ENCODE results near the gene PRDX1. TPM values are rescaled to one million over a fixed set of nuclear protein-coding genes. Genes with fewer than 3 reads are reported as not detected.

Gene PRDX1
- total RNA-seq, 1 donor: 249 TPM

GRCh38 chr1:45492691-45493090 lies 29.0 kb downstream of the PRDX1 start:
- Histone ChIP-seq H3K4me3 (ENCODE audit: insufficient read depth, low read length) (no peak overlapping the region), H3K9me3 (ENCODE audit: low read depth, low read length) (no peaks in the 10 kb centered on the region), H3K4me1 (ENCODE audit: insufficient read depth, low read length) (peaks cover 11% of the 10 kb centered on the region), H3K27ac (ENCODE audit: low read depth, low read length) (no peak overlapping the region), H2AFZ (ENCODE audit: low read length) (no peak overlapping the region), H3K27me3 (ENCODE audit: insufficient read depth, low read length) (peaks cover 5% of the 10 kb centered on the region), H3K36me3 (ENCODE audit: insufficient read depth, low read length) (no peaks in the 10 kb centered on the region), H3K79me2 (ENCODE audit: insufficient read depth, low read length) (no peaks in the 10 kb centered on the region), H3K4me2 (ENCODE audit: insufficient read depth, low read length) (no peak overlapping the region), H4K20me1 (ENCODE audit: insufficient read depth, low read length) (no peaks in the 10 kb centered on the region)
- no peak for DNase-seq (ENCODE audit: insufficient read length, low spot score, missing footprints)
- TF ChIP-seq, protein P1, sequence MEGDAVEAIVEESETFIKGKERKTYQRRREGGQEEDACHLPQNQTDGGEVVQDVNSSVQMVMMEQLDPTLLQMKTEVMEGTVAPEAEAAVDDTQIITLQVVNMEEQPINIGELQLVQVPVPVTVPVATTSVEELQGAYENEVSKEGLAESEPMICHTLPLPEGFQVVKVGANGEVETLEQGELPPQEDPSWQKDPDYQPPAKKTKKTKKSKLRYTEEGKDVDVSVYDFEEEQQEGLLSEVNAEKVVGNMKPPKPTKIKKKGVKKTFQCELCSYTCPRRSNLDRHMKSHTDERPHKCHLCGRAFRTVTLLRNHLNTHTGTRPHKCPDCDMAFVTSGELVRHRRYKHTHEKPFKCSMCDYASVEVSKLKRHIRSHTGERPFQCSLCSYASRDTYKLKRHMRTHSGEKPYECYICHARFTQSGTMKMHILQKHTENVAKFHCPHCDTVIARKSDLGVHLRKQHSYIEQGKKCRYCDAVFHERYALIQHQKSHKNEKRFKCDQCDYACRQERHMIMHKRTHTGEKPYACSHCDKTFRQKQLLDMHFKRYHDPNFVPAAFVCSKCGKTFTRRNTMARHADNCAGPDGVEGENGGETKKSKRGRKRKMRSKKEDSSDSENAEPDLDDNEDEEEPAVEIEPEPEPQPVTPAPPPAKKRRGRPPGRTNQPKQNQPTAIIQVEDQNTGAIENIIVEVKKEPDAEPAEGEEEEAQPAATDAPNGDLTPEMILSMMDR (IDR thresholded peaks at IDR 0.05; ENCODE audit: extremely low read depth, low read depth, low read length): no peak

GRCh38 chr1:45491487-45492260 lies 30.0 kb downstream of the PRDX1 start:
- peak overlapping the region; percentile 64 for H2AFZ ChIP-seq (ENCODE audit: low read length)
- H3K27ac ChIP-seq (ENCODE audit: low read depth, low read length): no peak overlapping the region
- peaks cover 5% of the 10 kb centered on the region for H3K27me3 ChIP-seq (ENCODE audit: insufficient read depth, low read length)
- TF ChIP-seq, protein P1 (IDR thresholded peaks at IDR 0.05; ENCODE audit: extremely low read depth, low read depth, low read length): no peak
- H3K36me3 ChIP-seq (ENCODE audit: insufficient read depth, low read length): no peaks in the 10 kb centered on the region
- peak overlapping the region; percentile 97 for H3K4me2 ChIP-seq (ENCODE audit: insufficient read depth, low read length)
- H3K79me2 ChIP-seq (ENCODE audit: insufficient read depth, low read length): no peaks in the 10 kb centered on the region
- peak overlapping the region; percentile 85 for H3K4me3 ChIP-seq (ENCODE audit: insufficient read depth, low read length)
- peaks cover 11% of the 10 kb centered on the region for H3K4me1 ChIP-seq (ENCODE audit: insufficient read depth, low read length)
- no peak for DNase-seq (ENCODE audit: insufficient read length, low spot score, missing footprints)
- no peaks in the 10 kb centered on the region for H4K20me1 ChIP-seq (ENCODE audit: insufficient read depth, low read length)
- H3K9me3 ChIP-seq (ENCODE audit: low read depth, low read length): no peaks in the 10 kb centered on the region

DNA sequence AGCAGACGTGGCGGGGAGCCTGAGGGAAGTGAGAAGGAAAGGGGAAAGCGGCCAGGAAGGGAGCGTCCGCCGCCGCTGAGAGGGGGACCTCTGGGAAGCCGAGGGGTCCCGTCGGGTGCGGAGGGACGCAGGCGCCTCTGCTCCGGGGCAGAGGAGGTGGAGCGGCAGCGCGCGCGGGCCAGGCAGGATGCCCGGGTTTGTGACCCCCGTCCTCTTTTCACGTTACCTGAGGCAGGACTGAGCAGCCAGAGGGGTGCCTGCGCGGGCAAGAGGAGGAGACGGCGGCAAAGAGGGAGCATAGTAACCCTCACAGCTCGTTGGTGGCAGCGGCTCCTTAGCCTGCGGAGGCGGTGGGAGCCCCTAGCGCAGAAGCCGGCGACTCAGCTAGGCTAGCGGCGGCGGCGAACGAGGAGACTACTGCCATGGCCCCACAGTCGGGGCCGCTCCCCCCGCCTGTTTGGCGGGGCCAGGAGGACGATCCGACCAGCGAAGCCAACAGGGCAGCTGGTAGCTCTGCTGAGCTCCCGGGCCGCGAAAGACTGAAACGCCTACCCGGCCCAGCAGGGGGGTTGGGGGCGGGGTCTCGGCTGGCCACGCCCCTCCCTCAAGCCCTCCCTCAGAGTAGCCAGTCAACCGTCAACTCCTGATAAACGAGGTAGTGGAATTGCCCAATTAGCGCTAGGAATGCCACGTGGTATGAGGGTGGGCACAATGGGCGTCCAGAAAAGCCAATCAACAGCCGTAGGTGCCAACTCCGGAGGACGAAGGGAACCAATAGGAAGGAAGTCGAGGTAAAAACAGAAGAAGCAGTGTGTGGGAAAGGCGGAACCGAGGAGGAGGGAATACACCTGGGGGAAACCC lies 30.8 kb downstream of the PRDX1 start, which contains the start of gene TESK2:
Gene TESK2, minus strand, starts transcription at position 538 of the 861 bp plus-strand sequence. CDS start 33,378 bp downstream, outside the sequence.
- TF ChIP-seq, protein P1 (IDR thresholded peaks at IDR 0.05; ENCODE audit: extremely low read depth, low read depth, low read length): peak; percentile 6

More for the DNA sequence above, 30.8 kb downstream of the PRDX1 start, which contains the start of gene TESK2:
- Histone ChIP-seq H3K4me3 (ENCODE audit: insufficient read depth, low read length) (peak within 1 kb of the TSS; percentile 85), H3K27ac (ENCODE audit: low read depth, low read length) (no peak within 1 kb of the TSS), H3K4me1 (ENCODE audit: insufficient read depth, low read length) (peaks cover 11% of the 10 kb centered on the region), H3K9me3 (ENCODE audit: low read depth, low read length) (no peaks in the 10 kb centered on the region), H2AFZ (ENCODE audit: low read length) (peak within 1 kb of the TSS; percentile 95), H3K36me3 (ENCODE audit: insufficient read depth, low read length) (no peaks in the 10 kb centered on the region), H3K27me3 (ENCODE audit: insufficient read depth, low read length) (peaks cover 5% of the 10 kb centered on the region), H4K20me1 (ENCODE audit: insufficient read depth, low read length) (no peaks in the 10 kb centered on the region), H3K4me2 (ENCODE audit: insufficient read depth, low read length) (peak within 1 kb of the TSS; percentile 97), H3K79me2 (ENCODE audit: insufficient read depth, low read length) (no peaks in the 10 kb centered on the region)
- peak; percentile 99 for DNase-seq (ENCODE audit: insufficient read length, low spot score, missing footprints)
